Activated B cell treated with CpG ODN at 0.5 μM for 24 hours (primary cell): ENCODE results near the gene RASSF8. TPM values are rescaled to one million over a fixed set of nuclear protein-coding genes. Genes with fewer than 3 reads are reported as not detected.

Experiments
- ATAC-seq: fragments of 200-7000 bp; cut with Tn5 transposase; one replicate; pipeline ENCODE4 v1.10.0; 2021; ENCODE audit warnings: low read depth, mild to moderate bottlenecking, moderate library complexity
- CTCF ChIA-PET: fragments of 350-600 bp; sonication (Branson Sonifier 250); formaldehyde crosslinking; loops from one replicate; lab custom pipeline; 2021; ENCODE audit warnings: antibody characterized with exemption; lab: Charles Lee
- POLR2A ChIA-PET: fragments of 350-600 bp; sonication (Branson Sonifier 250); formaldehyde crosslinking; loops from one replicate; lab custom pipeline; 2021; ENCODE audit warnings: antibody characterized with exemption; lab: Charles Lee
- DNase-seq: peaks from one replicate; pipeline ENCODE4 v3.0.0; 2022
- H3K27ac Mint-ChIP-seq: one replicate; pipeline ENCODE4 v1.8.0; 2020; ENCODE audit warnings: mixed read lengths
- H3K27me3 Mint-ChIP-seq: one replicate; pipeline ENCODE4 v1.8.0; 2021; ENCODE audit warnings: mixed read lengths
- H3K36me3 Mint-ChIP-seq: one replicate; pipeline ENCODE4 v1.8.0; 2021; ENCODE audit warnings: low read depth, mixed read lengths
- H3K4me1 Mint-ChIP-seq: one replicate; pipeline ENCODE4 v1.8.0; 2021; ENCODE audit warnings: mixed read lengths
- H3K4me3 Mint-ChIP-seq: one replicate; pipeline ENCODE4 v1.8.0; 2020; ENCODE audit warnings: mild to moderate bottlenecking, mixed read lengths
- H3K9me3 Mint-ChIP-seq: one replicate; pipeline ENCODE4 v1.8.0; 2020; ENCODE audit warnings: mixed read lengths
- CTCF ChIP-seq: fragments of 200-600 bp; IDR thresholded peaks from one replicate; pipeline ENCODE4 v1.8.0; 2022; ENCODE audit warnings: antibody characterized with exemption, mild to moderate bottlenecking
- intact Hi-C: fragments of 100-400 bp; cut with micrococcal nuclease; formaldehyde crosslinking; loops from one replicate; pipeline ENCODE4 v1.15.1; 2024
- total RNA-seq: library from RNA; stranded (reverse); gene quantifications from 2 replicates; pipeline ENCODE4 v1.2.3, GENCODE V29; 2022

RASSF8 gene
- total RNA-seq, 1 donor from 2014 or later: 0.58 TPM

GRCh38 chr12:25977047-25977446 is 18.6 kb downstream of the RASSF8 start:
- ATAC-seq (no peak), DNase-seq (no peak)
- no peak overlapping the region for H3K27ac Mint-ChIP-seq
- H3K27me3 Mint-ChIP-seq: peaks cover 22% of the 10 kb centered on the region
- no peak for TF ChIP-seq CTCF
- ChIA-PET POLR2A (no interaction called here), CTCF (no interaction called here)
- H3K4me1 Mint-ChIP-seq: no peaks in the 10 kb centered on the region
- intact Hi-C loops: no loop called here
- H3K36me3 Mint-ChIP-seq: no peaks in the 10 kb centered on the region
- no peaks in the 10 kb centered on the region for H3K9me3 Mint-ChIP-seq
- H3K4me3 Mint-ChIP-seq: no peak overlapping the region

GRCh38 chr12:25979059-25979458 is 20.6 kb downstream of the RASSF8 start:
- no peak for TF ChIP-seq CTCF
- H3K27me3 Mint-ChIP-seq: peaks cover 22% of the 10 kb centered on the region
- H3K4me3 Mint-ChIP-seq: no peak overlapping the region
- ATAC-seq (no peak), DNase-seq (no peak)
- H3K9me3 Mint-ChIP-seq: no peaks in the 10 kb centered on the region
- ChIA-PET CTCF (no interaction called here), POLR2A (no interaction called here)
- no peaks in the 10 kb centered on the region for H3K4me1 Mint-ChIP-seq
- no peak overlapping the region for H3K27ac Mint-ChIP-seq
- H3K36me3 Mint-ChIP-seq: no peaks in the 10 kb centered on the region
- intact Hi-C loops: no loop called here

- Mint-ChIP-seq H3K9me3 (no peaks in the 10 kb centered on the region), H3K27me3 (peaks cover 22% of the 10 kb centered on the region), H3K4me1 (no peaks in the 10 kb centered on the region), H3K36me3 (no peaks in the 10 kb centered on the region), H3K4me3 (no peak overlapping the region), H3K27ac (no peak overlapping the region)
- ChIA-PET POLR2A (no interaction called here), CTCF (no interaction called here)
- DNase-seq (no peak), ATAC-seq (no peak)
- no peak for TF ChIP-seq CTCF
- intact Hi-C loops: no loop called here
These were observed 21.1 kb downstream of the RASSF8 start for GRCh38 chr12:25979563-25979962.

GRCh38 chr12:25980035-25980434 is 21.6 kb downstream of the RASSF8 start:
- DNase-seq: no peak
- no peak overlapping the region for H3K27ac Mint-ChIP-seq
- H3K36me3 Mint-ChIP-seq: no peaks in the 10 kb centered on the region
- ChIA-PET POLR2A (no interaction called here), CTCF (no interaction called here)
- TF ChIP-seq CTCF: no peak
- no peaks in the 10 kb centered on the region for H3K4me1 Mint-ChIP-seq
- intact Hi-C loops: no loop called here
- peaks cover 18% of the 10 kb centered on the region for H3K27me3 Mint-ChIP-seq
- H3K9me3 Mint-ChIP-seq: no peaks in the 10 kb centered on the region
- H3K4me3 Mint-ChIP-seq: no peak overlapping the region
- ATAC-seq: no peak

- ATAC-seq (no peak), DNase-seq (no peak)
- ChIA-PET POLR2A (no interaction called here), CTCF (no interaction called here)
- H3K27ac Mint-ChIP-seq: no peak overlapping the region
- H3K4me1 Mint-ChIP-seq: no peaks in the 10 kb centered on the region
- intact Hi-C loops: no loop called here
- TF ChIP-seq CTCF: no peak
- no peaks in the 10 kb centered on the region for H3K36me3 Mint-ChIP-seq
- no peak overlapping the region for H3K4me3 Mint-ChIP-seq
- peaks cover 10% of the 10 kb centered on the region for H3K27me3 Mint-ChIP-seq
- H3K9me3 Mint-ChIP-seq: no peaks in the 10 kb centered on the region
These were observed 23.1 kb downstream of the RASSF8 start for GRCh38 chr12:25981597-25981996.
